ENCODE data around the gene NEK10.

Gene NEK10

GRCh38 chr3:27275441-27275990 lies 93.7 kb downstream of the NEK10 start:
- no peak overlapping the region for H3K27ac Mint-ChIP-seq
- H3K36me3 Mint-ChIP-seq (ENCODE audit: low read depth): no peaks in the 10 kb centered on the region
- H3K27me3 Mint-ChIP-seq: no peaks in the 10 kb centered on the region
- H3K4me3 Mint-ChIP-seq: no peak overlapping the region
- no peaks in the 10 kb centered on the region for H3K4me1 Mint-ChIP-seq
- ATAC-seq: no peak
- no peak for DNase-seq
- H3K9me3 Mint-ChIP-seq: no peaks in the 10 kb centered on the region

DNA sequence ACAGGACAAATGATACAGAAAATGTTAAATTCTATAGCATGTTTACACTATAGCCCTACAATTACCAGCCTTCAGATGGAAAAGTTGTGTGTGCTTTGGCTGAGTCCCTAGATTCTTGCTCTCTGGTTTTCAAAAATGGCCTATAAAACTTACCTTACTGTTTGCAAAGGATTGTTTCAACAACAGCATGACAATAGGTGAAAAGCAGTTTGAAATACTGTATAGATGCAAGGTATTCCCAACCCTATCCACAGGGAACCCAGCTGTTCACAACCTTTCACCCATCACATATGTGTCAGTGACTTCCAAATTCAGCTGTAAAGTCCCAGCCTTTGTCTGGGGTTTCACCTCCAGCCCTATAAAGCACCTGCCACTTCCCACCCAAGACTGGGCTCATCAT lies 97.3 kb downstream of the NEK10 start:
- no peaks in the 10 kb centered on the region for H3K4me1 Mint-ChIP-seq
- no peaks in the 10 kb centered on the region for H3K36me3 Mint-ChIP-seq (ENCODE audit: low read depth)
- no peak overlapping the region for H3K27ac Mint-ChIP-seq
- H3K27me3 Mint-ChIP-seq: no peaks in the 10 kb centered on the region
- no peak for ATAC-seq
- H3K4me3 Mint-ChIP-seq: no peak overlapping the region
- no peak for DNase-seq
- H3K9me3 Mint-ChIP-seq: no peaks in the 10 kb centered on the region

GRCh38 chr3:27254896-27255295 lies 114.3 kb downstream of the NEK10 start:
- no peak overlapping the region for H3K4me3 Mint-ChIP-seq
- H3K36me3 Mint-ChIP-seq (ENCODE audit: low read depth): no peaks in the 10 kb centered on the region
- peaks cover 9% of the 10 kb centered on the region for H3K27me3 Mint-ChIP-seq
- ATAC-seq: no peak
- DNase-seq: no peak
- peaks cover 8% of the 10 kb centered on the region for H3K9me3 Mint-ChIP-seq
- H3K4me1 Mint-ChIP-seq: no peaks in the 10 kb centered on the region
- no peak overlapping the region for H3K27ac Mint-ChIP-seq

- Mint-ChIP-seq H3K27ac (no peak overlapping the region), H3K36me3 (ENCODE audit: low read depth) (no peaks in the 10 kb centered on the region), H3K4me3 (no peak overlapping the region), H3K9me3 (peaks cover 14% of the 10 kb centered on the region), H3K27me3 (peaks cover 10% of the 10 kb centered on the region), H3K4me1 (no peaks in the 10 kb centered on the region)
- ATAC-seq: peak; percentile 66
- peak; percentile 3 for DNase-seq
Measured at GRCh38 chr3:27253831-27254230, 115.4 kb downstream of the NEK10 start.

DNA sequence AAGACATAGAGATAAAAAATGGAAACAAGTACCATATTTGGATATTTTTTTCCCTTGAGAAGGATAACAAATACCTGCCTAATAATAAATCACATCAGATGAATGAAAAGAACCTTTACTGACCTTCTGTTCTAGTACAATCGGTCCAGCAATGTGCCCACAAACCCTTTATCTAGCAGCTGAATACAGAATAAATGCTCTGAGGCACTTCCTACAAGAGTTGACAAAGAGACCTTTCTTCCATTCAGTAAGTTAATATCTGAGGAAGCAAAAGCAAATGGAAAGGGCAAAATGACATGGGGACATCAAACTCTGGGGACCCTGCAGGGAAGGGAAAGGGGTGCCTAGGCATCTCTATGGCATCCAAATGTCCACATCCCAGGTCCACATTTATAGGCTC lies 115.8 kb downstream of the NEK10 start:
- Mint-ChIP-seq H3K27ac (no peak overlapping the region), H3K27me3 (peaks cover 10% of the 10 kb centered on the region), H3K4me3 (no peak overlapping the region), H3K9me3 (peaks cover 14% of the 10 kb centered on the region), H3K4me1 (no peaks in the 10 kb centered on the region), H3K36me3 (ENCODE audit: low read depth) (no peaks in the 10 kb centered on the region)
- ATAC-seq (no peak), DNase-seq (no peak)

DNA sequence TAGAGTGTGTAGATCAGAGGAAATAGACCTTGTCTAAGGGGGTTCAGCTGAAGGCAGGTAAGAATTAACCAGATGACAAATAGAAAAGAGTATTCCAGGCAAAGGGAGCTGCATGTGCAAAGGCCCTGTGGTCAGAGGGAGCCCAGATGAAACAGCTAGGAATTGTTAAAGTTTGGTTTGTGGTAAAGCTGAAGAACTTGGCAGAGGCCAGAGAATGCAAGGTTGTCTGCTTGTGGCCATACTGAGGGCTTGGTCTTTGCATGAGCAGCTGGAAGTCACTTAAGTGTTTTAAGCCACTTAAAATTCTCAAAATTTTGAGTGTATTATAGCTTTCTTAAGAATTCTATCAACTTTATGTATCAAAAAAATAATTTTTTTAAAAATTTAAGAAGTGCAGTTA lies 116.5 kb downstream of the NEK10 start:
- peaks cover 19% of the 10 kb centered on the region for H3K9me3 Mint-ChIP-seq
- H3K4me1 Mint-ChIP-seq: no peaks in the 10 kb centered on the region
- H3K27me3 Mint-ChIP-seq: peaks cover 12% of the 10 kb centered on the region
- H3K36me3 Mint-ChIP-seq (ENCODE audit: low read depth): no peaks in the 10 kb centered on the region
- DNase-seq (no peak), ATAC-seq (no peak)
- H3K4me3 Mint-ChIP-seq: no peak overlapping the region
- H3K27ac Mint-ChIP-seq: no peak overlapping the region

DNA sequence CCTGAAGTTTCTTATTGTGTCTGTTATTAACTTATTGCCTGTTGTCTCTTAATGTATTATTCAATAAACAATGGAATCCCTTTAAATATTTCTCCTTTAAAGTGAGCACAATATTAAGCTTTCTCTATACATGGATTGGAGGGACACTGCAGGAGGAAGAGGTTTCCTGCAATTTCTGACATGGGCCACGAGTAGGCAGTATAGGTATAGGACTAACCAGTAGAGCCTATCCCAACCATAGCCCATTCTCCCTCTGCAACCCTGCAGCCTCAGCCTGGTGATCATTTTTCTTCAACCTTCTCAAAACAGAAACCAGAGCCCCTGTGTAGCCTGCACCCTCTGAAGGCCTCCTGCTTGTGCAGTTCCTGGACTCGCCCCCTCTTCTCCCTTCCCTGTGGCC lies 124.8 kb downstream of the NEK10 start:
- H3K27me3 Mint-ChIP-seq: peaks cover 2% of the 10 kb centered on the region
- no peaks in the 10 kb centered on the region for H3K4me1 Mint-ChIP-seq
- ATAC-seq (no peak), DNase-seq (no peak)
- no peak overlapping the region for H3K4me3 Mint-ChIP-seq
- H3K36me3 Mint-ChIP-seq (ENCODE audit: low read depth): no peaks in the 10 kb centered on the region
- peaks cover 10% of the 10 kb centered on the region for H3K9me3 Mint-ChIP-seq
- H3K27ac Mint-ChIP-seq: no peak overlapping the region

GRCh38 chr3:27239951-27240350 lies 129.2 kb downstream of the NEK10 start:
- no peak overlapping the region for H3K4me3 Mint-ChIP-seq
- H3K4me1 Mint-ChIP-seq: no peaks in the 10 kb centered on the region
- peaks cover 19% of the 10 kb centered on the region for H3K9me3 Mint-ChIP-seq
- ATAC-seq (no peak), DNase-seq (no peak)
- no peak overlapping the region for H3K27ac Mint-ChIP-seq
- no peaks in the 10 kb centered on the region for H3K36me3 Mint-ChIP-seq (ENCODE audit: low read depth)
- H3K27me3 Mint-ChIP-seq: no peaks in the 10 kb centered on the region

DNA sequence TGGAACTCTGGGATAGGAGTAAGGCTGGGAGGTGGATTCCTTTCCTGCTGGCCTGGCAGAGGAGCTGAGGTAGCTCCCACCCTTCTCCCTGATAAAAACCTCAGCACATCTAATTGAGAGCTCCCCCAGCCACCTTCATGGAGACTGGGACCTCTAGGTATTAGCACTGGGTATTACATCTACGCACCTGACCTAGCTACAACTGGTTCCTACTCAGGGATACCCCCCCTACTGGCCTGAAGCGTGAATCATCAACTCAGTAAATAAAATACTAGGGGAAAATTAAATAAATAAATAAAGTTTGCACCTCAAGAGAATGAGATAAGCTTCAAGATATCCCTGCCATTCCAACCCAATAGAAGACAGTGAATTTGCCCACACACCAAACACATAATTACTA lies 140.4 kb downstream of the NEK10 start:
- no peak for ATAC-seq
- peaks cover 2% of the 10 kb centered on the region for H3K27me3 Mint-ChIP-seq
- DNase-seq: no peak
- no peak overlapping the region for H3K4me3 Mint-ChIP-seq
- H3K36me3 Mint-ChIP-seq (ENCODE audit: low read depth): no peaks in the 10 kb centered on the region
- peaks cover 3% of the 10 kb centered on the region for H3K4me1 Mint-ChIP-seq
- H3K9me3 Mint-ChIP-seq: peaks cover 21% of the 10 kb centered on the region
- H3K27ac Mint-ChIP-seq: no peak overlapping the region

GRCh38 chr3:27224197-27224596 lies 145.0 kb downstream of the NEK10 start:
- Mint-ChIP-seq H3K36me3 (ENCODE audit: low read depth) (no peaks in the 10 kb centered on the region), H3K4me1 (peaks cover 7% of the 10 kb centered on the region), H3K4me3 (no peak overlapping the region), H3K27ac (no peak overlapping the region), H3K9me3 (no peaks in the 10 kb centered on the region), H3K27me3 (peaks cover 2% of the 10 kb centered on the region)
- ATAC-seq (no peak), DNase-seq (no peak)

DNA sequence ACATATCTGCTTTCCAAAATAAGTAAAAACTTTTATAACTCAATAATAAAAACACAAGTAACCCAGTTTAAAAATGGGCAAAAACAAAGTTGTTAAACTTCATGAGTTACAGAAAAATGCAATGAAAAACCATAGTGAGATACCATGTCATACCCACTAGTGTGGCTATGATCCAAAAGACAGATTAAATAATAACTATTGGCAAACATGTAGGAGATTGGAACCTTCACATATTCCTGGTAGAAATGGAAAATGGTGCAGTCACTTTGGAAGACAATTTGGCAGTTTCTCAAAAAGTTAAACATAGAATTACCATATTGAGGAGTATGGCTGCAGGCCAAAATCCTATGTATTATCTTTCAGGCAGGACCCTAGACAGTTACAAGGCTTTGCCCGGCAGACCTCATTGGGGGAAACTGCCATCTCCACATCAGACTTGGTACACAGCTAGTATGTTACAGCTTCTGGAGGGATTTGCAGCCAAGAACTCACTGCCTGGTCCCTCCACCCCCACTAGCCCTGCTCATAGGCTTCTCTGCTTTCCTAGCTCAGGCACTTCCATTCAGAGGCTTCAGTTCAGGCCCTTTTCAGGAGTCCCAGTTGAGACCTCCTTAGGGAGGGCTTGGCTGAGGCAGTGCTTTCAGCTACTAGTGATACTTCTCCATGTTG lies 147.8 kb downstream of the NEK10 start:
- H3K27ac Mint-ChIP-seq: no peak overlapping the region
- ATAC-seq: no peak

DNA sequence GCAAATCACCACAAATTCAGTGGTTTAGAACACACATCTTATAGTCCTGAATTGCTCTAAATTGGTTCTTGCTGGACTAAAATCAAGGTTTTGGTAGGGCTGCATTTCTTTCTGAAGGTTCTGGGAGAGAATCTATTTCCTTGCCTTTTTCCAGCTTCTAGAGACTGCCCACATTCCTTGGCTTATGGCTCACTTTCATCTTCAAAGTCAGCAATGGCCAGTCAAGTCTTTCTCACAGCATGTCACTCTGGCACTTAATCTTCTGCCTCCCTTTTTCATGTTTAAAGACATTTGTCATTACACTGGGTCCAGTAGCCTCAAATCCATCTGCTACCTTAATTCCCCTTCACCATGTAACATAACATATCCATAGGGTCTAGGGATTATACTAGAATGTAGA lies 149.0 kb downstream of the NEK10 start:
- H3K4me3 Mint-ChIP-seq: no peak overlapping the region
- no peaks in the 10 kb centered on the region for H3K9me3 Mint-ChIP-seq
- no peaks in the 10 kb centered on the region for H3K27me3 Mint-ChIP-seq
- peaks cover 7% of the 10 kb centered on the region for H3K4me1 Mint-ChIP-seq
- no peak overlapping the region for H3K27ac Mint-ChIP-seq
- DNase-seq (no peak), ATAC-seq (no peak)
- H3K36me3 Mint-ChIP-seq (ENCODE audit: low read depth): no peaks in the 10 kb centered on the region

More for the DNA sequence above, 147.8 kb downstream of the NEK10 start:
- Mint-ChIP-seq H3K9me3 (no peaks in the 10 kb centered on the region), H3K27me3 (no peaks in the 10 kb centered on the region), H3K4me3 (no peak overlapping the region), H3K4me1 (peaks cover 7% of the 10 kb centered on the region), H3K36me3 (ENCODE audit: low read depth) (no peaks in the 10 kb centered on the region)
- DNase-seq: no peak

DNA sequence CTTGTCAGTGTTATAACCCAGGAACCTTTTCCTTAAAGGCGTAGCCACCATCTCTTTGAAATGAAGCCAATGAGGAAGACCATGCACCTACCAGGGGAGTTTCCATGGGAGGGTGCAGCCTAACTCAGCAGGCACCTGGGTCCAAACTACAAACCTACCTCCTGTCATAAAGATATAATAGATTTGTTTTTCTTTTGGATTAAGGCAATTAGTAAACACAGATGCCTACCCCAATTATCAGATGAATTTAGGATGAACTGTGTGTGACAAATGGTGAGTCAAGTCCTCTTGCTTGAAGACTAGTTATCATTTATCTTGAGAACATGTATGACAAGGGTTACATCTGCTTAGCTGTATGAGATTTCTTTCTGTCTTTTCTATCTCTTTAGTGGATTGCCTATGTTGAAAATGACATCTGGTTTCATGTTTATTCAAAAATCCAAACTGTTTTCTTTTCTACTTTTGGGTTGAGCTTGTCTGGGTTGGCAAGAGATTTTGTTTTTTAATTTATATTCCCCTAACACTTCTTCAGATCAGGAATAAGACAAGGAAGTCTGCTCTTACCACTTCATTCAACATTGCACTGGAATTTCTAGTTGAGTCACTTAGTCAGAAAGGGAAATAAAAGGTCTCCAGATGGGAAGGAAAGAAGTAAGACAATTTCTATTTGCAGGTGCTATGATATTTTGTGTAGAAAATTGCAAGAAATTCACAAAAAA lies 149.9 kb downstream of the NEK10 start:
- no peak for DNase-seq

DNA sequence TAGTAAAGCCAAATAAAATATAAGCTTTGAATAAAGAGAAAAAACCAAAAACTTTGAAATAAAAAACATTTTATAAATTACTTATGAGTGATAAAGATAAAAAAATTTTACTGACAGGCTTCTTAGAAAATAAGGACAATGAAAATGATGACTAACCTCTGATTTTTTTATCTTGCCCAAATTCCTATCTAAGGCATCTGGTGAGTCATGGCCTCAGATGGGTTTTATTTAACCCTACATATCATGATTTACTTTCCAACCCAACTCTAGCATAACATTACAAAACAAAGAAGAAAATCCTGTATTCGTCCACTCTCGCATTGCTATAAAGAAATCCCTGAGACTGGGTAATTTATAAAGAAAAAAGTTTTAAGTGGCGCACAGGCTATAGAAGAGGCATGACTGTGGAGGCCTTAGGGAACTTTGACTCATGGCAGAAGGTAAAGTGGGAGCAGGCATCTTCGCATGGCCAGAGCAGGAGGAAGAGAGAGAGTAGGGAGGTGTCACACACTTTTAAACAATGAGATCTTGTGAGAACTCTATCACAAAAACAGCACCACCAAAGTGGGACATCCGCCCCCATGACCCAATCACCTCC lies 152.1 kb downstream of the NEK10 start:
- H3K36me3 Mint-ChIP-seq (ENCODE audit: low read depth): no peaks in the 10 kb centered on the region
- no peak overlapping the region for H3K27ac Mint-ChIP-seq
- no peaks in the 10 kb centered on the region for H3K27me3 Mint-ChIP-seq
- DNase-seq: no peak
- no peaks in the 10 kb centered on the region for H3K4me1 Mint-ChIP-seq
- H3K4me3 Mint-ChIP-seq: no peak overlapping the region
- no peak for ATAC-seq
- no peaks in the 10 kb centered on the region for H3K9me3 Mint-ChIP-seq

More for the DNA sequence above, 149.9 kb downstream of the NEK10 start:
- Mint-ChIP-seq H3K27ac (no peak overlapping the region), H3K36me3 (ENCODE audit: low read depth) (no peaks in the 10 kb centered on the region), H3K4me1 (peaks cover 5% of the 10 kb centered on the region), H3K9me3 (no peaks in the 10 kb centered on the region), H3K4me3 (no peak overlapping the region), H3K27me3 (no peaks in the 10 kb centered on the region)
- ATAC-seq: no peak

- Mint-ChIP-seq H3K9me3 (no peaks in the 10 kb centered on the region), H3K4me3 (no peak overlapping the region), H3K4me1 (no peaks in the 10 kb centered on the region), H3K36me3 (ENCODE audit: low read depth) (no peaks in the 10 kb centered on the region), H3K27ac (no peak overlapping the region), H3K27me3 (no peaks in the 10 kb centered on the region)
- no peak for DNase-seq
- no peak for ATAC-seq
Measured at GRCh38 chr3:27216295-27216855, 152.8 kb downstream of the NEK10 start.
